ENCODE measurements around the gene SCGB1C1.

DNA sequence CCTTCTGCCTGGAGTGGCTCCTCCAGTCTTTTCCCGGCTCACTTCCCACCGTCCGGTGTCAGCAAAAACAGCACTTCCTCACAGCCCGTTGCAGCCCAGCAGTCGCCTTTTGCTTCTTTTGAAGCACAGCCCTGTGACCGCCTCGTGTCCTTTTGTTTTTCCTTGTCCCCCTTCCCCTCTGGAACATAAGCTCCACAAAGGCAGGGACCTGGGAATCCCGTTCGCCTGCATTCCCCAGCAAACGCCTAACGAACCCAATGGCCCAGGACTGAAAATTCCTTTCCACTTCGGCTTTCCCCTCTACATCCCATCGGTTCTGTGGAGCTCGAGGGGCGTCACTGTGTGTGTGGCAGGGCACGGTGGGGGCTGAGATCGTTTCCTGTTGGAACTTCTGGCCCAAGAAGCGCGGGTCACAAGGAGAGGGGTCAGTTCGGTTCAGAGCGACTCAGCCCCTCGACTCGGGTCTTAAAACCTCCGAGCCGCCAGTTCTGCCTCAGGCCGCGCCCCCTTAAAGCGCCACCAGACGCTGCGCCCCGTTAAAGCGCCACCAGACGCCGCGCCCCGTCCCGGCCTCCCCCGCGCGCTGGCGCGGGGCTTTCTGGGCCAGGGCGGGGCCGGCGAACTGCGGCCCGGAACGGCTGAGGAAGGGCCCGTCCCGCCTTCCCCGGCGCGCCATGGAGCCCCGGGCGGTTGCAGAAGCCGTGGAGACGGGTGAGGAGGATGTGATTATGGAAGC, 15.5 kb downstream of the SCGB1C1 start:
- TF ChIP-seq ZNF274 (IDR thresholded peaks at IDR 0.05; ENCODE audit: low read depth, low read length) (no peak), YY1 (IDR thresholded peaks at IDR 0.05; ENCODE audit: insufficient read depth, insufficient read length) (no peak), SUZ12 (IDR thresholded peaks at IDR 0.05; ENCODE audit: extremely low read depth, insufficient read depth, insufficient read length) (no peak)

Measured in NT2/D1 (cell line).